GM23338 (cell line): ENCODE data around the gene TMEM175. TPM values are rescaled to one million over a fixed set of nuclear protein-coding genes. Genes with fewer than 3 reads are reported as not detected.

Experiments used
- ATAC-seq: fragments of 200-7000 bp; cut with Tn5 transposase; 3 replicates; pipeline ENCODE4 v1.9.1; 2020
- DNase-seq: peaks from one replicate; pipeline ENCODE4 v3.0.0-alpha.2; 2015; ENCODE audit warnings: low spot score
- H2AFZ ChIP-seq: fragments of 200-600 bp; sonication (generic); 2 replicates; pipeline ENCODE4 v1.8.0; 2016; ENCODE audit warnings: antibody characterized with exemption, mild to moderate bottlenecking, moderate library complexity
- H3F3A ChIP-seq: fragments of 200-600 bp; sonication (generic); replicated peaks from 2 replicates; pipeline ENCODE4 v1.8.0; 2017; ENCODE audit warnings: antibody characterized with exemption, mixed run types, low read depth
- H3K27ac ChIP-seq: fragments of 200-600 bp; sonication (generic); 2 replicates; pipeline ENCODE4 v1.6.1; 2016; ENCODE audit warnings: low read depth
- H3K27me3 ChIP-seq: fragments of 200-600 bp; sonication (generic); 2 replicates; pipeline ENCODE4 v1.8.0; 2016; ENCODE audit warnings: mild to moderate bottlenecking, mixed run types, moderate library complexity; ENCODE audit not compliant: insufficient read depth
- H3K36me3 ChIP-seq: fragments of 200-600 bp; sonication (generic); 2 replicates; pipeline ENCODE4 v1.8.0; 2016; ENCODE audit warnings: mild to moderate bottlenecking; ENCODE audit not compliant: insufficient read depth
- H3K4me1 ChIP-seq: fragments of 200-600 bp; sonication (generic); 2 replicates; pipeline ENCODE4 v1.8.0; 2016; ENCODE audit warnings: mild to moderate bottlenecking, moderate library complexity; ENCODE audit not compliant: insufficient read depth
- H3K4me2 ChIP-seq: fragments of 200-600 bp; sonication (generic); 2 replicates; pipeline ENCODE4 v1.7.1; 2017; ENCODE audit warnings: mixed run types
- H3K4me3 ChIP-seq: fragments of 200-600 bp; sonication (generic); 2 replicates; pipeline ENCODE4 v1.6.1; 2016; ENCODE audit warnings: mixed run types
- H3K79me2 ChIP-seq: fragments of 200-600 bp; sonication (generic); replicated peaks from 2 replicates; pipeline ENCODE4 v1.8.0; 2017; ENCODE audit warnings: mild to moderate bottlenecking; ENCODE audit not compliant: insufficient read depth
- H3K9me2 ChIP-seq: fragments of 200-600 bp; sonication (generic); 2 replicates; pipeline ENCODE4 v1.8.0; 2017; ENCODE audit not compliant: insufficient read depth
- H4K20me1 ChIP-seq: fragments of 200-600 bp; sonication (generic); replicated peaks from 2 replicates; pipeline ENCODE4 v1.8.0; 2017; ENCODE audit warnings: mild to moderate bottlenecking; ENCODE audit not compliant: insufficient read depth
- H3K27ac Mint-ChIP-seq: 2 replicates; pipeline ENCODE4 v1.8.0; 2020; ENCODE audit warnings: inconsistent platforms, mild to moderate bottlenecking, moderate library complexity, mixed read lengths
- H3K27me3 Mint-ChIP-seq: 3 replicates; pipeline ENCODE4 v1.8.0; 2022; ENCODE audit warnings: low read depth, mild to moderate bottlenecking, moderate library complexity, mixed read lengths, inconsistent platforms; ENCODE audit not compliant: insufficient read depth, poor library complexity
- H3K36me3 Mint-ChIP-seq: 3 replicates; pipeline ENCODE4 v1.8.0; 2021; ENCODE audit warnings: low read depth, mild to moderate bottlenecking, inconsistent platforms, moderate library complexity, mixed read lengths
- H3K4me1 Mint-ChIP-seq: 3 replicates; pipeline ENCODE4 v1.8.0; 2020; ENCODE audit warnings: mild to moderate bottlenecking, inconsistent platforms, mixed read lengths
- H3K4me3 Mint-ChIP-seq: 3 replicates; pipeline ENCODE4 v1.8.0; 2021; ENCODE audit warnings: moderate library complexity, mild to moderate bottlenecking, inconsistent platforms, mixed read lengths
- H3K9me3 Mint-ChIP-seq: 3 replicates; pipeline ENCODE4 v1.8.0; 2020; ENCODE audit warnings: moderate library complexity, mild to moderate bottlenecking, inconsistent platforms, mixed read lengths
- CREB1 ChIP-seq: fragments of 250-450 bp; sonication (Bioruptor Pico); IDR thresholded peaks from 2 replicates; pipeline ENCODE4 v1.5.0; 2020; ENCODE audit warnings: low read depth, mild to moderate bottlenecking, moderate library complexity
- EZH2 ChIP-seq: fragments of 200-600 bp; sonication (generic); IDR thresholded peaks from one replicate; pipeline ENCODE4 v1.8.0; 2017; ENCODE audit warnings: antibody characterized with exemption, mild to moderate bottlenecking, low read depth; ENCODE audit not compliant: unreplicated experiment
- EZH2phosphoT487 ChIP-seq: fragments of 200-600 bp; sonication (generic); IDR thresholded peaks from one replicate; pipeline ENCODE4 v1.8.1; 2018; ENCODE audit warnings: antibody characterized with exemption; ENCODE audit not compliant: unreplicated experiment
- JUNB ChIP-seq: IDR thresholded peaks from one replicate; pipeline ENCODE4 v1.6.1; 2016; ENCODE audit warnings: antibody characterized with exemption; ENCODE audit not compliant: unreplicated experiment
- NANOG ChIP-seq: IDR thresholded peaks from 2 replicates; pipeline ENCODE4 v1.6.1; 2016; ENCODE audit warnings: antibody characterized with exemption, borderline replicate concordance
- POLR2AphosphoS5 ChIP-seq: IDR thresholded peaks from 2 replicates; pipeline ENCODE4 v1.6.1; 2016; ENCODE audit warnings: antibody characterized with exemption, low read depth
- STAT1 ChIP-seq: IDR thresholded peaks from one replicate; pipeline ENCODE4 v1.6.1; 2016; ENCODE audit warnings: antibody characterized with exemption; ENCODE audit not compliant: unreplicated experiment
- ZNF114 ChIP-seq: fragments of 250-450 bp; sonication (Bioruptor Pico); IDR thresholded peaks from 2 replicates; pipeline ENCODE4 v1.5.0; 2020; ENCODE audit warnings: mild to moderate bottlenecking, moderate library complexity
- ZNF331 ChIP-seq: fragments of 250-450 bp; sonication (Bioruptor Pico); IDR thresholded peaks from 2 replicates; pipeline ENCODE4 v1.5.0; 2020; ENCODE audit warnings: low read depth, mild to moderate bottlenecking, moderate library complexity
- polyA plus RNA-seq: library from polyadenylated mRNA; unstranded; fragments of >200 nt; fragmentation: Nextera tagmentation; extraction: Ambion mirVana; gene quantifications from 2 replicates; pipeline ENCODE4 v1.2.1, GENCODE V29; 2016
- total RNA-seq: library from RNA; depleted of rRNA; stranded (reverse); fragments of >200 nt; shearing (Covaris generic); gene quantifications from 2 replicates; pipeline ENCODE4 v1.2.3, GENCODE V29; 2014
- TF ChIP-seq, protein P1 (sequence below): IDR thresholded peaks from 2 replicates; pipeline ENCODE4 v1.6.1; 2016; ENCODE audit warnings: antibody characterized with exemption
- TF ChIP-seq, protein P2 (sequence below): fragments of 250-450 bp; sonication (Bioruptor Pico); IDR thresholded peaks from 2 replicates; pipeline ENCODE4 v1.5.0; 2020; ENCODE audit warnings: mild to moderate bottlenecking, moderate library complexity
- TF ChIP-seq, protein P3 (sequence below): IDR thresholded peaks from one replicate; pipeline ENCODE4 v1.6.1; 2018; ENCODE audit warnings: antibody characterized with exemption; ENCODE audit not compliant: unreplicated experiment
- TF ChIP-seq, protein P4 (sequence below), 2 experiments: fragments of 200-600 bp in 1 of 2; sonication (generic) in 1 of 2; conservative IDR thresholded peaks; 2 replicates each; pipeline versions ENCODE4 v1.5.1 to v1.6.1; 2016 to 2017; ENCODE audit warnings: antibody characterized with exemption in 2 of 2, low read depth in 2 of 2, mild to moderate bottlenecking in 2 of 2, moderate library complexity in 1 of 2

The TMEM175 gene
- total and polyA plus RNA-seq, 2 experiments from 2014 or later = 8.0 to 11.4 TPM

DNA sequence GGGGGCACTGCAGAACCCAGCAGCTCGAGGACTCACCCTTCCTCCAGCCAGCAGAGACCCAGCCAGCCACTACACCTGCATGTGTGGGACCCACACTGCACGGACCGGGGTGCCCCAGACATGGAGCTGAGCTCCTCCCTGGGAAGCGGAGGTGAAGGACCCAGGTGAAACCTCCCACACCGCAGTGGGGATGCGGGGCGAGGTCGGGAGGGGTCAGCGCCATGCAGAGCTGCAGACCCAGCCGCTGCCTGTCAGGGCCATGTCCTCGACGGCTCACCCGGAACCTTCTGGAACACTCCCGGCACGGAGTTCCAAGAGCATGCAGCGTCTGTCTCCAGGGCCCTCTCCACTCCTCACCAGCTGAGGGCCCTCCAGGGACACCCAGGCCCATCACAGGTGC, 42.7 kb upstream of the TMEM175 start:
- ATAC-seq (no peak), DNase-seq (no peak)
- no peaks in the 10 kb centered on the region for H3K36me3 ChIP-seq
- Mint-ChIP-seq H3K36me3 (peaks cover 18% of the 10 kb centered on the region), H3K27me3 (peaks cover 19% of the 10 kb centered on the region), H3K4me1 (no peaks in the 10 kb centered on the region), H3K4me3 (no peak overlapping the region), H3K27ac (no peak overlapping the region; the same call in 1 of the 2 replicates), H3K9me3 (peaks cover 7% of the 10 kb centered on the region; the same call in 2 of the 3 replicates)
- no peaks in the 10 kb centered on the region for H4K20me1 ChIP-seq
- 0 out of 2 replicates have a peak, but pooled peaks cover 11% of the 10 kb centered on the region for H3F3A ChIP-seq
- H3K79me2 ChIP-seq = no peaks in the 10 kb centered on the region
- no peak overlapping the region for H2AFZ ChIP-seq
- no peaks in the 10 kb centered on the region for H3K4me1 ChIP-seq
- no peak for TF ChIP-seq ZNF331 (CRISPR knock-in tag)
- TF ChIP-seq, protein P1, sequence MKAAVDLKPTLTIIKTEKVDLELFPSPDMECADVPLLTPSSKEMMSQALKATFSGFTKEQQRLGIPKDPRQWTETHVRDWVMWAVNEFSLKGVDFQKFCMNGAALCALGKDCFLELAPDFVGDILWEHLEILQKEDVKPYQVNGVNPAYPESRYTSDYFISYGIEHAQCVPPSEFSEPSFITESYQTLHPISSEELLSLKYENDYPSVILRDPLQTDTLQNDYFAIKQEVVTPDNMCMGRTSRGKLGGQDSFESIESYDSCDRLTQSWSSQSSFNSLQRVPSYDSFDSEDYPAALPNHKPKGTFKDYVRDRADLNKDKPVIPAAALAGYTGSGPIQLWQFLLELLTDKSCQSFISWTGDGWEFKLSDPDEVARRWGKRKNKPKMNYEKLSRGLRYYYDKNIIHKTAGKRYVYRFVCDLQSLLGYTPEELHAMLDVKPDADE = no peak
- no peak for TF ChIP-seq EZH2
- no peak for TF ChIP-seq POLR2AphosphoS5
- no peak for TF ChIP-seq STAT1
- TF ChIP-seq EZH2phosphoT487 = no peak
- TF ChIP-seq NANOG = no peak
- TF ChIP-seq, protein P2, sequence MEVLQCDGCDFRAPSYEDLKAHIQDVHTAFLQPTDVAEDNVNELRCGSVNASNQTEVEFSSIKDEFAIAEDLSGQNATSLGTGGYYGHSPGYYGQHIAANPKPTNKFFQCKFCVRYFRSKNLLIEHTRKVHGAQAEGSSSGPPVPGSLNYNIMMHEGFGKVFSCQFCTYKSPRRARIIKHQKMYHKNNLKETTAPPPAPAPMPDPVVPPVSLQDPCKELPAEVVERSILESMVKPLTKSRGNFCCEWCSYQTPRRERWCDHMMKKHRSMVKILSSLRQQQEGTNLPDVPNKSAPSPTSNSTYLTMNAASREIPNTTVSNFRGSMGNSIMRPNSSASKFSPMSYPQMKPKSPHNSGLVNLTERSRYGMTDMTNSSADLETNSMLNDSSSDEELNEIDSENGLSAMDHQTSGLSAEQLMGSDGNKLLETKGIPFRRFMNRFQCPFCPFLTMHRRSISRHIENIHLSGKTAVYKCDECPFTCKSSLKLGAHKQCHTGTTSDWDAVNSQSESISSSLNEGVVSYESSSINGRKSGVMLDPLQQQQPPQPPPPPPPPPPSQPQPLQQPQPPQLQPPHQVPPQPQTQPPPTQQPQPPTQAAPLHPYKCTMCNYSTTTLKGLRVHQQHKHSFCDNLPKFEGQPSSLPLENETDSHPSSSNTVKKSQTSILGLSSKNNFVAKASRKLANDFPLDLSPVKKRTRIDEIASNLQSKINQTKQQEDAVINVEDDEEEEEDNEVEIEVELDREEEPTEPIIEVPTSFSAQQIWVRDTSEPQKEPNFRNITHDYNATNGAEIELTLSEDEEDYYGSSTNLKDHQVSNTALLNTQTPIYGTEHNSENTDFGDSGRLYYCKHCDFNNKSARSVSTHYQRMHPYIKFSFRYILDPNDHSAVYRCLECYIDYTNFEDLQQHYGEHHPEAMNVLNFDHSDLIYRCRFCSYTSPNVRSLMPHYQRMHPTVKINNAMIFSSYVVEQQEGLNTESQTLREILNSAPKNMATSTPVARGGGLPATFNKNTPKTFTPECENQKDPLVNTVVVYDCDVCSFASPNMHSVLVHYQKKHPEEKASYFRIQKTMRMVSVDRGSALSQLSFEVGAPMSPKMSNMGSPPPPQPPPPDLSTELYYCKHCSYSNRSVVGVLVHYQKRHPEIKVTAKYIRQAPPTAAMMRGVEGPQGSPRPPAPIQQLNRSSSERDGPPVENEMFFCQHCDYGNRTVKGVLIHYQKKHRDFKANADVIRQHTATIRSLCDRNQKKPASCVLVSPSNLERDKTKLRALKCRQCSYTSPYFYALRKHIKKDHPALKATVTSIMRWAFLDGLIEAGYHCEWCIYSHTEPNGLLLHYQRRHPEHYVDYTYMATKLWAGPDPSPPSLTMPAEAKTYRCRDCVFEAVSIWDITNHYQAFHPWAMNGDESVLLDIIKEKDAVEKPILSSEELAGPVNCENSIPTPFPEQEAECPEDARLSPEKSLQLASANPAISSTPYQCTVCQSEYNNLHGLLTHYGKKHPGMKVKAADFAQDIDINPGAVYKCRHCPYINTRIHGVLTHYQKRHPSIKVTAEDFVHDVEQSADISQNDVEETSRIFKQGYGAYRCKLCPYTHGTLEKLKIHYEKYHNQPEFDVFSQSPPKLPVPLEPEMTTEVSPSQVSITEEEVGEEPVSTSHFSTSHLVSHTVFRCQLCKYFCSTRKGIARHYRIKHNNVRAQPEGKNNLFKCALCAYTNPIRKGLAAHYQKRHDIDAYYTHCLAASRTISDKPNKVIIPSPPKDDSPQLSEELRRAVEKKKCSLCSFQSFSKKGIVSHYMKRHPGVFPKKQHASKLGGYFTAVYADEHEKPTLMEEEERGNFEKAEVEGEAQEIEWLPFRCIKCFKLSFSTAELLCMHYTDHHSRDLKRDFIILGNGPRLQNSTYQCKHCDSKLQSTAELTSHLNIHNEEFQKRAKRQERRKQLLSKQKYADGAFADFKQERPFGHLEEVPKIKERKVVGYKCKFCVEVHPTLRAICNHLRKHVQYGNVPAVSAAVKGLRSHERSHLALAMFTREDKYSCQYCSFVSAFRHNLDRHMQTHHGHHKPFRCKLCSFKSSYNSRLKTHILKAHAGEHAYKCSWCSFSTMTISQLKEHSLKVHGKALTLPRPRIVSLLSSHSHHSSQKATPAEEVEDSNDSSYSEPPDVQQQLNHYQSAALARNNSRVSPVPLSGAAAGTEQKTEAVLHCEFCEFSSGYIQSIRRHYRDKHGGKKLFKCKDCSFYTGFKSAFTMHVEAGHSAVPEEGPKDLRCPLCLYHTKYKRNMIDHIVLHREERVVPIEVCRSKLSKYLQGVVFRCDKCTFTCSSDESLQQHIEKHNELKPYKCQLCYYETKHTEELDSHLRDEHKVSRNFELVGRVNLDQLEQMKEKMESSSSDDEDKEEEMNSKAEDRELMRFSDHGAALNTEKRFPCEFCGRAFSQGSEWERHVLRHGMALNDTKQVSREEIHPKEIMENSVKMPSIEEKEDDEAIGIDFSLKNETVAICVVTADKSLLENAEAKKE = no peak
- TF ChIP-seq CREB1 (CRISPR knock-in tag) = no peak
- TF ChIP-seq ZNF114 (CRISPR knock-in tag) = no peak
- TF ChIP-seq JUNB = no peak
- TF ChIP-seq, protein P3, sequence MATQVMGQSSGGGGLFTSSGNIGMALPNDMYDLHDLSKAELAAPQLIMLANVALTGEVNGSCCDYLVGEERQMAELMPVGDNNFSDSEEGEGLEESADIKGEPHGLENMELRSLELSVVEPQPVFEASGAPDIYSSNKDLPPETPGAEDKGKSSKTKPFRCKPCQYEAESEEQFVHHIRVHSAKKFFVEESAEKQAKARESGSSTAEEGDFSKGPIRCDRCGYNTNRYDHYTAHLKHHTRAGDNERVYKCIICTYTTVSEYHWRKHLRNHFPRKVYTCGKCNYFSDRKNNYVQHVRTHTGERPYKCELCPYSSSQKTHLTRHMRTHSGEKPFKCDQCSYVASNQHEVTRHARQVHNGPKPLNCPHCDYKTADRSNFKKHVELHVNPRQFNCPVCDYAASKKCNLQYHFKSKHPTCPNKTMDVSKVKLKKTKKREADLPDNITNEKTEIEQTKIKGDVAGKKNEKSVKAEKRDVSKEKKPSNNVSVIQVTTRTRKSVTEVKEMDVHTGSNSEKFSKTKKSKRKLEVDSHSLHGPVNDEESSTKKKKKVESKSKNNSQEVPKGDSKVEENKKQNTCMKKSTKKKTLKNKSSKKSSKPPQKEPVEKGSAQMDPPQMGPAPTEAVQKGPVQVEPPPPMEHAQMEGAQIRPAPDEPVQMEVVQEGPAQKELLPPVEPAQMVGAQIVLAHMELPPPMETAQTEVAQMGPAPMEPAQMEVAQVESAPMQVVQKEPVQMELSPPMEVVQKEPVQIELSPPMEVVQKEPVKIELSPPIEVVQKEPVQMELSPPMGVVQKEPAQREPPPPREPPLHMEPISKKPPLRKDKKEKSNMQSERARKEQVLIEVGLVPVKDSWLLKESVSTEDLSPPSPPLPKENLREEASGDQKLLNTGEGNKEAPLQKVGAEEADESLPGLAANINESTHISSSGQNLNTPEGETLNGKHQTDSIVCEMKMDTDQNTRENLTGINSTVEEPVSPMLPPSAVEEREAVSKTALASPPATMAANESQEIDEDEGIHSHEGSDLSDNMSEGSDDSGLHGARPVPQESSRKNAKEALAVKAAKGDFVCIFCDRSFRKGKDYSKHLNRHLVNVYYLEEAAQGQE = no peak
- TF ChIP-seq, protein P4, sequence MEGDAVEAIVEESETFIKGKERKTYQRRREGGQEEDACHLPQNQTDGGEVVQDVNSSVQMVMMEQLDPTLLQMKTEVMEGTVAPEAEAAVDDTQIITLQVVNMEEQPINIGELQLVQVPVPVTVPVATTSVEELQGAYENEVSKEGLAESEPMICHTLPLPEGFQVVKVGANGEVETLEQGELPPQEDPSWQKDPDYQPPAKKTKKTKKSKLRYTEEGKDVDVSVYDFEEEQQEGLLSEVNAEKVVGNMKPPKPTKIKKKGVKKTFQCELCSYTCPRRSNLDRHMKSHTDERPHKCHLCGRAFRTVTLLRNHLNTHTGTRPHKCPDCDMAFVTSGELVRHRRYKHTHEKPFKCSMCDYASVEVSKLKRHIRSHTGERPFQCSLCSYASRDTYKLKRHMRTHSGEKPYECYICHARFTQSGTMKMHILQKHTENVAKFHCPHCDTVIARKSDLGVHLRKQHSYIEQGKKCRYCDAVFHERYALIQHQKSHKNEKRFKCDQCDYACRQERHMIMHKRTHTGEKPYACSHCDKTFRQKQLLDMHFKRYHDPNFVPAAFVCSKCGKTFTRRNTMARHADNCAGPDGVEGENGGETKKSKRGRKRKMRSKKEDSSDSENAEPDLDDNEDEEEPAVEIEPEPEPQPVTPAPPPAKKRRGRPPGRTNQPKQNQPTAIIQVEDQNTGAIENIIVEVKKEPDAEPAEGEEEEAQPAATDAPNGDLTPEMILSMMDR (conservative IDR thresholded peaks at IDR 0.05; ENCODE audit: low read depth in 2 of 2) = no peak
- H3K9me2 ChIP-seq = no peaks in the 10 kb centered on the region; the same call in 1 of the 2 replicates
- H3K27me3 ChIP-seq = no peaks in the 10 kb centered on the region
- no peak overlapping the region for H3K4me2 ChIP-seq
- no peak overlapping the region for H3K27ac ChIP-seq
- no peak overlapping the region for H3K4me3 ChIP-seq
